DMS 273 treated with DMSO at 0.1 percent for 48 hours (cell line): ENCODE results near the gene TMEM270.
"Not testable (repeated sequence)": the region's sequence is repeated elsewhere in the genome, so short reads cannot be mapped to it uniquely, and the experiment has no call there.

Experiments
- DNase-seq: peaks from one replicate; lab custom pipeline; 2025; lab: John Stamatoyannopoulos, UW

The TMEM270 gene

GRCh38 chr7:73861305-73861704 is 346 bp downstream of the TMEM270 start:
- DNase-seq = no peak

- peak; percentile 73 for DNase-seq
These were observed 4.2 kb downstream of the TMEM270 start for GRCh38 chr7:73864981-73865711.

- peak; percentile 73 for DNase-seq
These were observed 4.9 kb downstream of the TMEM270 start for GRCh38 chr7:73865738-73866445.

- no peak for DNase-seq
These were observed 5.4 kb downstream of the TMEM270 start for GRCh38 chr7:73866446-73866767.

GRCh38 chr7:73869011-73869798 is 8.2 kb downstream of the TMEM270 start:
- no peak for DNase-seq

- DNase-seq = no peak
These were observed 9.1 kb downstream of the TMEM270 start for GRCh38 chr7:73870041-73870492.

GRCh38 chr7:73871163-73872011 is 10.4 kb downstream of the TMEM270 start:
- no peak for DNase-seq

GRCh38 chr7:73872056-73872908 is 11.3 kb downstream of the TMEM270 start:
- no peak for DNase-seq

- no peak for DNase-seq
These were observed 15.4 kb downstream of the TMEM270 start for GRCh38 chr7:73876361-73876760.

- no peak for DNase-seq
These were observed 16.0 kb downstream of the TMEM270 start for GRCh38 chr7:73876973-73877372.

GRCh38 chr7:73879977-73880681 is 19.2 kb downstream of the TMEM270 start:
- DNase-seq = no peak

GRCh38 chr7:73880755-73881328 is 19.9 kb downstream of the TMEM270 start:
- DNase-seq = no peak

GRCh38 chr7:73881352-73882046 is 20.5 kb downstream of the TMEM270 start:
- no peak for DNase-seq

- DNase-seq = no peak
These were observed 21.1 kb downstream of the TMEM270 start for GRCh38 chr7:73882047-73882402.

- not testable (repeated sequence) for DNase-seq
These were observed 24.0 kb downstream of the TMEM270 start for GRCh38 chr7:73884867-73885422.

- no peak for DNase-seq
These were observed 24.5 kb downstream of the TMEM270 start for GRCh38 chr7:73885433-73885974.

GRCh38 chr7:73885975-73886798 is 25.2 kb downstream of the TMEM270 start:
- DNase-seq = no peak

GRCh38 chr7:73887762-73888161 is 26.8 kb downstream of the TMEM270 start:
- DNase-seq = no peak
